Osteoblast (primary cell): Measurements from ENCODE around the gene ZFP92. TPM values are rescaled to one million over a fixed set of nuclear protein-coding genes. Genes with fewer than 3 reads are reported as not detected.
A peak's percentile ranks its signal among the peaks of the same experiment; 100 is the strongest.

Experiments used
- DNase-seq: peaks from one replicate; pipeline ENCODE4 v3.0.0; 2011; ENCODE audit warnings: low spot score, mixed read lengths; ENCODE audit not compliant: insufficient read length; ENCODE audit errors: missing footprints
- H2AFZ ChIP-seq: 2 replicates; pipeline ENCODE4 v1.6.0; 2011; ENCODE audit warnings: mild to moderate bottlenecking, low read length
- H3K27ac ChIP-seq: 2 replicates; pipeline ENCODE4 v1.5.1; 2011; ENCODE audit warnings: mild to moderate bottlenecking, low read depth, low read length, moderate library complexity
- H3K27me3 ChIP-seq: 2 replicates; pipeline ENCODE4 v1.6.0; 2012; ENCODE audit warnings: mild to moderate bottlenecking, control low read depth, inconsistent platforms, low read length, moderate library complexity; ENCODE audit not compliant: insufficient read depth
- H3K36me3 ChIP-seq: 2 replicates; pipeline ENCODE4 v1.5.1; 2011; ENCODE audit warnings: mild to moderate bottlenecking, low read length, control low read depth, moderate library complexity; ENCODE audit not compliant: insufficient read depth
- H3K4me1 ChIP-seq: 2 replicates; pipeline ENCODE4 v1.5.1; 2011; ENCODE audit warnings: mild to moderate bottlenecking, low read length, control low read depth, moderate library complexity; ENCODE audit not compliant: insufficient read depth
- H3K4me2 ChIP-seq: 2 replicates; pipeline ENCODE4 v1.6.0; 2011; ENCODE audit warnings: mild to moderate bottlenecking, low read length; ENCODE audit not compliant: insufficient read depth
- H3K4me3 ChIP-seq: fragments of 200-600 bp; sonication (generic); 3 replicates; pipeline ENCODE4 v1.5.1; 2012; ENCODE audit warnings: mild to moderate bottlenecking, low read length, inconsistent platforms; ENCODE audit not compliant: insufficient read depth
- H3K79me2 ChIP-seq: 2 replicates; pipeline ENCODE4 v1.6.0; 2012; ENCODE audit warnings: mild to moderate bottlenecking, low read length, control low read depth, inconsistent platforms; ENCODE audit not compliant: insufficient read depth
- H3K9me3 ChIP-seq: 2 replicates; pipeline ENCODE4 v1.5.1; 2011; ENCODE audit warnings: low read depth, low read length, control low read depth
- H4K20me1 ChIP-seq: 2 replicates; pipeline ENCODE4 v1.6.0; 2012; ENCODE audit warnings: mild to moderate bottlenecking, low read length, control low read depth; ENCODE audit not compliant: insufficient read depth
- CTCF ChIP-seq: IDR thresholded peaks from 2 replicates; pipeline ENCODE4 v1.5.1; 2011; ENCODE audit warnings: mild to moderate bottlenecking, low read depth, low read length, moderate library complexity; ENCODE audit errors: extremely low read depth
- total RNA-seq: library from RNA; depleted of rRNA; stranded (reverse); fragments of >200 nt; gene quantifications from 2 replicates; pipeline ENCODE4 v1.2.3, GENCODE V29; 2012

Gene ZFP92
- total RNA-seq, 1 donor, result not detected

GRCh38 chrX:153441981-153442380, 30.7 kb downstream of the ZFP92 start:
- Histone ChIP-seq H3K79me2 (no peaks in the 10 kb centered on the region), H2AFZ (no peak overlapping the region), H3K27me3 (no peaks in the 10 kb centered on the region), H3K27ac (no peak overlapping the region), H3K4me1 (no peaks in the 10 kb centered on the region), H4K20me1 (no peaks in the 10 kb centered on the region), H3K4me2 (no peak overlapping the region), H3K36me3 (no peaks in the 10 kb centered on the region), H3K4me3 (no peak overlapping the region), H3K9me3 (no peaks in the 10 kb centered on the region)
- DNase-seq, result peak; percentile 62
- no peak for TF ChIP-seq CTCF

GRCh38 chrX:153442463-153442862, 31.2 kb downstream of the ZFP92 start:
- H2AFZ ChIP-seq, result no peak overlapping the region
- H3K27me3 ChIP-seq, result no peaks in the 10 kb centered on the region
- H3K79me2 ChIP-seq, result no peaks in the 10 kb centered on the region
- no peak overlapping the region for H3K4me3 ChIP-seq
- no peak for TF ChIP-seq CTCF
- no peak overlapping the region for H3K4me2 ChIP-seq
- peak; percentile 27 for DNase-seq
- H3K36me3 ChIP-seq, result no peaks in the 10 kb centered on the region
- H3K27ac ChIP-seq, result no peak overlapping the region
- H3K4me1 ChIP-seq, result no peaks in the 10 kb centered on the region
- H4K20me1 ChIP-seq, result no peaks in the 10 kb centered on the region
- no peaks in the 10 kb centered on the region for H3K9me3 ChIP-seq

GRCh38 chrX:153443476-153444332, 32.4 kb downstream of the ZFP92 start:
- peak; percentile 81 for DNase-seq
- H3K36me3 ChIP-seq, result no peaks in the 10 kb centered on the region
- H3K4me3 ChIP-seq, result no peak overlapping the region
- H3K27ac ChIP-seq, result no peak overlapping the region
- no peak for TF ChIP-seq CTCF
- no peaks in the 10 kb centered on the region for H3K79me2 ChIP-seq
- no peaks in the 10 kb centered on the region for H3K9me3 ChIP-seq
- H4K20me1 ChIP-seq, result no peaks in the 10 kb centered on the region
- H3K27me3 ChIP-seq, result no peaks in the 10 kb centered on the region
- H2AFZ ChIP-seq, result no peak overlapping the region
- H3K4me1 ChIP-seq, result no peaks in the 10 kb centered on the region
- no peak overlapping the region for H3K4me2 ChIP-seq

GRCh38 chrX:153444333-153445011, 33.2 kb downstream of the ZFP92 start:
- TF ChIP-seq CTCF, result no peak
- Histone ChIP-seq H2AFZ (no peak overlapping the region), H3K4me2 (no peak overlapping the region), H3K9me3 (no peaks in the 10 kb centered on the region), H4K20me1 (no peaks in the 10 kb centered on the region), H3K4me3 (no peak overlapping the region), H3K27me3 (no peaks in the 10 kb centered on the region), H3K4me1 (no peaks in the 10 kb centered on the region), H3K36me3 (no peaks in the 10 kb centered on the region), H3K27ac (no peak overlapping the region), H3K79me2 (no peaks in the 10 kb centered on the region)
- no peak for DNase-seq
